Measurements from ENCODE around the gene BMP7.

BMP7 gene

DNA sequence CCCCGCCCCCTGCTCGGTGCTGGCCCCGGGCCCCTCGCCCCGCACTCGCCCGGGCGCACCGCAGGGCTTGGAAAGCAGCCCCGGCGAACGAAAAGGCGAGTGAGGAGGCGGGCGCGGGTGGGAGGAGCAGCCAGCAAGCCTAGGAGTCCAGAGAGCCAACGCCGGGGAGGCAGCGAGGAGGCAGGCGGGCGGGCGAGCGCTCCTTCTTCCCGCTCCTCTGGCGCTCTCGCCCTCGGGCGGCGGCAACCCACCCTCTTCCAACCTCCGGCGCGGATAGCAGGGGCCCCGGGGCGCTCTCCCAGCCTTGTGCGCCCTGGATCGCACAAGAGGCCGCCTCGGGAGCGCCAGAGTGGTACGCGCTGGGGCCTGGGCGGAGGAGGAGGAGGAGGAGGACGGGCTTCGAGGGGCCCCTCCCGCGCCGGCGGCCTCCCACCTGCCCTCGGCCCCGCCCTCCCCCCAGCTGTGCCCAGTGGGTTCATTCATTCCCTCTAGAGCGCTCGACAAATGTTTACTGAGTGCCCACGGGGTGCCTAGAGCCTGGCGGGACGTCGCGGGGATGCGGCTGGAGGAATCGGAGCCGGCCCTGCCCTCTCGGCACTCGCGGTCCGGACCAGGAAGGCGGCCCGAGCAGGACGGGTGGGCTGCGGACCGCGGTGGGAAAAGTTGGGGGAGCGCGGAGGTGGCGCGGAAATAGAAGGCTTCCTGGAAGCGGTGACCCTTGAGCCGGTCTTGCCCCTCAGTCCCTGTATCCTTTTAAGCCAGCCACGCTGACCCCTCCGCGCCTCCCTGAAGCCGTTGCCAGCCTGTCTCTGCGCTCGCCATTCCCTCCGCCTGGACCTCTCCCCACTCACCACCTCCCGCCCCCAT is at the start of gene BMP7:
BMP7 (minus strand) TSS at position 351 of the 867 bp plus-strand sequence. CDS start 519 bp downstream, outside the sequence.
- no peak for DNase-seq

DNA sequence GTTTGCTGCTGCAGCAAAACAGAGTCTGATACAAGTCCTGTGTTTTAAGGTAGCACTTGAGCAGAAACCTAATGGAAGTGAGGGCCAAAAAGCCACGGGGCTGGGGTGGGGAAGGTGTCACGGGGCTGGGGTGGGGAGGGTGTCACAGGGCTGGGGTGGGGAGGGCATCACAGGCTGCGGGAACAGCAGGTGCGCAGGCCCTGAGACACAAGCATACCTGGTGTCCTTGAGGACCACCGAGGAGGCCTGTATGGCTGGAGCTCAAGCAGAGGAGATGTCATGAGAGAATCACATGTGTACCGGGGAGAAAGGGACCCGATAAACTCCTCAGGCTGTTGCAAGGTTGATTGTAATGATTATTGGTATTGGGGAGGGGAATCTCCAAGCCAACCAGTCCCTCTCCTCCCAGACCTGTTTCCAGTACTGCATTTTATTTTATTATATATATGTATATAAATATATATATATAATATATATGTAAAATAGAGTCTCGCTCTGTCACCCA is 49.6 kb upstream of the BMP7 start:
- DNase-seq = no peak

DNA sequence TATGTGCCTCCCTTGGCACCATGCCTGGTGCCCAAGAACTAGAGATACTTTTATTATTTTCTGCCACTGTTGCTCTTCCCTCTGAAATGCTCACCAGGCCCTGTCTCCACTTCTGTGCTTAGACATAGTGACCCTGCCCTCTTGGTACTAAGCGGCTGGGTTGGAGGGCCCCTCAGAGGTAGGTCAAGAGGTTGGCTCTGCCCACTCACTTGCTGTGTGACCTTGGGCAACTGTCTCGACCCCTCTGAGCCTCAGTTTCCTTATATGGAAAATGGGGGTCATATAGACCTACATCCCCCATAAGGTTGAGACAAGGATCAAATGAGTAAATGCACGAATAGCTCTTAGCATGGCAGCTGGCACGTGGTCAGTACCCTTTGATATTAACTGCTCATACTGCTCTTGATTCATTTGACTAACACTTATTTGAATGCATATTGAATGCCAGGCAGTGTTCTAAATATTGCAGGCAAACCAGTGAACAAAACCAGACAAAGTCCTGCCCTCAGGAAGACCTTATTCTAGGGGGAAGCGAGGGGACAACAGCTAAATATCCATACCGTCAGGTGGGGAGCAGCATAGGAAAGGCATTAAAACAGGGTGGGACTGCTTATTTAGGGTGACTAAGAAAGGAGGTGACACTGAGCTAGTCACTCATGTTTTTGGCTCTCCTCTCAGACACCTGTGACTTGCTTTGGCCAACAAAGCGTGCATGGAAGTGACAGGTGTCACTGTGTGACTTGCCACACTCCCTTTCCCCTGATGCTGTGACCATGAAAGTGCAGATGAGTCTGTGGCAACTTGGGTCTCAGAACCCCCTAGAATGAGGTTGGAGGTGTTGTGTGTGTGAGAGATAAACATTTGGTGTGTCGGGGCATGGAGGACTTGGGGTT is 48.9 kb upstream of the BMP7 start:
- DNase-seq = no peak

DNA sequence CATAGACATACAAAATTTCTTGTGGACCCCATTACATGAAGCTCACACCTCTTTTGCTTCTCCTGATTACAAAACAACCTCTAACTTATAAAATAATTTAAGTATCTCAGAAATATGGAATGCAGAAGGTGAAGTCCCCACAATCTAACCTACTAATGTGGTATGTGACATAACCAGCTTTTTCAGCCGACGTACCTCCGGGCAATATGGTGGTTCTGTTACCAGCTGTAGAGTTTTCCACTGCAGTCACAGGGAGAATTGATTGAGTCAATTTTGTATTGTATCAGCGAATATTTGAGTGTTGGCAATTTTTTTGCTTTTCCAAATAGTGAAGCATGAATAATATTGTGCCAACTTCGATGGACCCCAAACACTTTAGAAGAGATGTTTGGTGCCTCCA is 47.5 kb upstream of the BMP7 start:
- DNase-seq = no peak

DNA sequence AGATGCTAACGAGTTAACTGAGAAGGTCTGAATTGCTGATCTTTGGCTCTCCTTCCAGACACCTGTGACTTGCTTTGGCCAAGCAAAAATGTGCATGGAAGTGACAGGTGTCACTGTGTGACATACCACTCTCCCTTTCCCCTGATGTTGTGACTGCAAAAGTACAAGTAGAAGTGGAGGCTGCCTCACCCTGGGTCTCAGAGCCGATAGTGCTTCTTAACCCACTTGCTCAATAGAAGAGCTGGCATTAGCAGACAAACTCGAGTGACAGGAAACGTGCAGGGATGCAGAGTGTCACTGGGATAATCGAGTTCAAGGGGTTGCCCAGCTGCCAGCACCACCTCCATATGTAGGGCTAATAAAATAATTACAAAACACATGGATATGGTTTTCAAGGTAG is 46.8 kb upstream of the BMP7 start:
- no peak for DNase-seq

DNA sequence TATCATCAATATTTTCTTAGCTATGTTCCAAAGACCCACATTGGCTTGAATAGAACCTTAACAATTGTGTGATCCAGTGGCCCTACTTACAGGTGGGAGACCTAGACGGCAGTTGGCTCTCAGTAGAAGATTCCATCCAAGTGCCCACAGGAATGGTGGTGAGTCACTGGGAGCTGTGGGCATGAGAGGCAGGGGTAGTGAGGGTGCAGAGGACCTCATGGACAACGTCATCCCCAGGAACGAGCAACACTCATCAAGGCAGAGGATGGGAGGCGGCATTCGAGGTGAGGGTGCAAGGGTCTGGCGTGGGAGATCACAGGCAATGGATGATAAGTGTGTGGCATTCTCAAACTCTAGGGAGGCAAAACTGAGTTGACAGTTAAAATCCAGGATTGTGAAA is 45.7 kb upstream of the BMP7 start:
- DNase-seq = no peak

DNA sequence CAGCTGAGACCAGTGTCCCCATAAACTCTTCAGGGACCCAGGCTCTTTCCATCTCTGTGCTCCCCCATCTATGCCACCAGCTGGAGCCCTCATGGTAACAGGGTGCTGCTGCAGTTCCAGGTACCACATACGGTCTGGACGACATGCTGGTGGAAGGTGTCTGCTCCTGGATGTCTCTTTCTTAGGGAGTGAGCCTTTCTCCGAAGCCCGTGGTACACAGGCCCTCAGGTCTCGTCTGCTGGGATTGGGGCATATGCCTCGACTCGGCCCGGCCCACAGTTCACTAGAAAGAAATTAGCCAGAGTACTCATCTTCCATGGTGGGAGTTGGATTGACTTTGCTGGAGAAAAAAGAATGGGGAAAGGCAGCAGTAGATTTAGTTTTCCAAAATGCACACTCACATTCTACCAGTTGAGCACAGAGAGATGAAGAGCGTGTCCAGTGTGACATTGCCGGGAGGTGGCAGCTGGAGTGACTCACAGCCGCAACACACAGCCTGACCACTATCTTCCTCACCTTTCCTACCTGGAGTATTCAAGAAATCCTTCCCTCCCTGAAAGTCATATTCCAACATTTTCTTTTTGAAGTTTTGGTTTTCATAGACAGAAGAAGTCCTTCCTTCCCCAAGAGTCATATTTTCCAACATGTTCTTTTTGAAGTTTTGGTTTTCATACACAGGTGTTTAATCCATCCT is 44.5 kb upstream of the BMP7 start:
- no peak for DNase-seq

DNA sequence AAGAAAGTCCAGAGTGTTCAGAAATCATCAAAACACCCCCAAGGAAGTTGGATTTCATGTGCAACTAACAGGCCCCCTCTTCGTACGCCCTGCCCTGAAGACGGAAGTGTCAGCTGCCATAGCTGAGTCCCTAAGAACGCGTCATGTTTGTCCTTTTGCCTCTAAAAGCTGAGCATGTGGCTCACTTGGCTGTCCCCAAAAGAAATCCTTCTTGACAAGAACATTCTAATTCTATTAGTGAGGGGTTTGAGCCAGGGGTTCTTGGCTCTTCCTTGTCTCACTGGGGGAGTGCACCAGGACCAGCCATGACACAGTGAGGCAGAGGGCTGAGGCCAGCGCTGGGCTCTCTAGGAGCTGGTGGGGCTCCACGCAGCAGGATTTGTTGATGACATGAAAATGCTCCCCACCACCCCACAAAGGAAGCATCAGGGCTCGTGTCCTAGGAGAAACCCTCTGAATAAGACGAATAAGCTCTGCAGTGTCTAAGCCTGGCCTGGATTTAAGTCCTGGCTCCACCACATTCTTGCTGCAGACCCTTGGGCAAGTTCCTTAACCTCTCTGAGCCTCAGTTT is 43.2 kb upstream of the BMP7 start:
- no peak for DNase-seq

DNA sequence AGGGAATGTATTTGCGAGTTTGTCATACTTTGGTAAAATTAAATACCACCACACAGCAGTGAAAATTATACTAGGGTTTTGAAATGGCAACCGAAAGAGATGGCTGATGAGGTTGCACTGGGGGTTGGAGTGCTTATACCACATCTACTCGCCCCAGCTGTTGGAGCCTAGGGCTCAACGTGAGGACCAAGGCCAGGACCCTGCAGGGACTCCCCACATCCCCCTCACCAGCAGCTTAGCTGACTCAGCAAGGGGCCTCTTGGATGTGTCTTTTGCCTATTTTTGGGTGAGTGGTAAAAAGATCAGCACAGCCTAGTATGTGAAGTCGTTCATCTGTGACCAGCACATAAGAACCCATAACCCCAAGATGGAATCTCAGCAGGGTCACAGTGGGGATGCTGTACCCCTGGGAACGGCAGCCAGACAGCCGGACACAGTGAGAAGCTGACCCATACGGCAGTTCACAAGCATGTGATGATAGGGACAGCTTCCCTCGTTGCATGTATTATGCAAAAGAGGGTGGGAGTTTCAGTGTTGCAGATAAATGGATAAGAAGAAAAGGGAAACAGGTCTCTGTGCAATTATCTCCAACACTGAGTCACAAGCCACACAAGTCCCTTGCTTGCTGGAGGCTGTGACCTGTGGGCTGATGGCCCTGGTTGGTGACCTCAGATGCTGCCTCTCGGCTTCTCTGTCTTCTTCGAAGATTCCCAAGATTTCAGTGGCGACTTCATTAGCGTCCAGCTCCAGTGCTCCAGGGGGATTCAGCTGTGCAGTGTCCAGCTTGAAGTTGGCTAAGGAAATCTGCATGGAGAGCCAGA is 42.2 kb upstream of the BMP7 start:
- no peak for DNase-seq

DNA sequence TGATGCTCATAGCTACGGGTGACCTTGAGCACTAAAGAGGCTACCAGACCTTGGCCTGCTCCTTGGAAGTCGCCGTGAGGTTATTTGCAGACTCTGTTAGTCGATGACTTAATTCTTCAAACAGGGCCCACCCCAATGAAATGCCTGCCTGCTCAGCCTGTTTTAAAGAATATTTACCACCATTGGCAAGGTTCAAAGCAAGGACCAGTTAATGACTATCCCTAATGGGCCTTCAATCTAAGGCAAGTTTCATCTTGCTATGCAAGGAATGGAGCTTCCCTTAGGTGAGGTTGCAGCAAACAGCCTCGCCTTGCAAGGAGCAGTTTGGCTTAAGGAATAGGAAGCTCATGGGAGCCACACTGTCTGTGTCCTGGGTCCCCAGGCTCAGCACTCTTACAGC is 40.3 kb upstream of the BMP7 start:
- no peak for DNase-seq

DNA sequence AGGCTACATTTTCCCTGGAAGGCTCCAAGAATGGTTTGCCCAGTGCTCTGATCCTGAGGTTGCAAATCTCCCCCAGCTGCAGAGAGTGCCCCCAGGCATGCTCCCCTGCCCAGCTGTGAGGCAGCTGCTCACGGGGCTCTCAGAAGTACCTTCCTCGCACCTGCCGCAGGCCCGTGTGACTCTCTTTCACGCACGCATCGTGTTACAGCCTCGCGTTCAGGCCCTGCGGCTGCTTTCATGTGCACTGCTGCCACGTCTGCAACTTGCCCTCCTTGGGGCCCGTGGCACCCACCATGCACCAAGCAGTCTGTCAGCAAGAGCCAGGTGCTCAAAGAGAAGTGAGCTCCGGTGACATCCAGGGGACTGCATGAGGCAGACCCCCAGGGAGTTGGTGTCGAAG is 34.6 kb upstream of the BMP7 start:
- DNase-seq = no peak

DNA sequence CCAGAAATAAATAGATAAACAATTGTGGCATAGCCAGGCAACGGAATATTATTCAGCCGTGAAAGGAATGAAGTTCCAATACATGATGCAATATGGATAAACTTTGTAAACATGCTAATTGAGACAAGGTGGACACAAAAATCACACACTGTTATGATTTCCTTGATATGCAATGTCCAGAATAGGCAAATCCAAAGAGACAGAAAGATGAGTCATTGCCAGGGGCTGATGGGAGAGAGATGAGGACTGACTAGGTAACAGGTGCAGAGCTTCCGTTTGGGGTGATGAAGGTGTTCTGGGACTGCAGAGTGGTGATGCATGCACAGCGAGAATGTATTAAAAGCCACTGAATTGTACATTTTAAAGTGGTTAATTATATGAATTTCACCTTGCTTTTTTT is 32.0 kb upstream of the BMP7 start:
- DNase-seq = no peak

DNA sequence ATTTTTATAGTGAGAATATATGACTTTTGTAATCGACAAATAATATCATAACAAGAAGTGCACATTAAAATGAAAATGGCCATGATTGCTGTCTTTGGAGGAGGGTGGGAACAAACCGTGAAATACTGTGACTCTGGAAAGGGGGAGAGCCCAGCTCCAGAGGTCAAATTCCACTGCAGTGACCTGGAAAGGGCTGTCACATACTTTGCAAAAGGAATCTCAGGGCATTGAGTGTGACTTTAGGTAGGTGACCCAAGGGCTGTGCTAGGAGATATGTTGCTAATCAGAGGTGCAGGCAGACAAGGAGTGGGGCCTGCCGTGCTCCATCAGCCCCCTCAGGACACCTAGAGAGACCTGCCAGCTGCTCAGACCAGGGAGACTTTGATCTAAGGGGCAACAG is 28.1 kb upstream of the BMP7 start:
- DNase-seq = no peak

DNA sequence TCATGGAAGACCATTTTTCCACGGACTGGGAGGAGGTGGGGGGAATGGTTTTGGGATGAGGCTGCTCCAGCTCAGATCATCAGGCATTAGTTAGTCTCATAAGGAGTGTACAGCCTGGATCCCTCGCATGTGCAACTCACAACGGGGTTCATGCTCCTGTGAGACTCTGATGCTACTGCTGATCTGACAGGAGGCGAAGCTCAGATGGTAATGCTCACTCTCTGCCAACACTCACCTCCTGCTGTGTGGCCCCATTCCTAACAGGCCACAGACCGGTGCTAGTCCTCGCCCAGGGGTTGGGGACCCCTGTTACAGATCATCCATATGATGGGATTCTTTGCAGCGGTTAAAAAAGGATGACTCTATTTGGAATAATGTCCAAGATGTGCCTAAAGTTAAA is 27.6 kb upstream of the BMP7 start:
- DNase-seq = no peak

DNA sequence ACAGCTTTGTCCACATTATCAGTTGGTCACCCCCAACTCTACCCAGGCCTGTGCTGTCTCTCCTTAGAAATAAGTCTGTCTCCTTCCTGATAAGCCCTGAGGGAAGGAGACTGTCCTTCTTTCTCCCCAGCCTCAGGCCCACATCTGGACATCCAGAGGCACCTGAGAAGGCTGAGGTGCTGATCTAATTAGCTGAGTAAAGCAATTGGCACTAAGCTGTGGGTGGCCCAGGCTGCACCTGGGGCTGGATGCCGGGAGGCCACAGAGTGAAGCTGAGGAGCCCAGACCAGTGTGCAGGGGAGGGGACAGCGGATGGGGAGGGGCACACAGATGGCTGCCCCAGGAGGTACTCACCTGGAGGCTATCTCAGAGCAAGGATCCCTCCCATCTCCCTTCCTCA is 26.2 kb upstream of the BMP7 start:
- DNase-seq = no peak

DNA sequence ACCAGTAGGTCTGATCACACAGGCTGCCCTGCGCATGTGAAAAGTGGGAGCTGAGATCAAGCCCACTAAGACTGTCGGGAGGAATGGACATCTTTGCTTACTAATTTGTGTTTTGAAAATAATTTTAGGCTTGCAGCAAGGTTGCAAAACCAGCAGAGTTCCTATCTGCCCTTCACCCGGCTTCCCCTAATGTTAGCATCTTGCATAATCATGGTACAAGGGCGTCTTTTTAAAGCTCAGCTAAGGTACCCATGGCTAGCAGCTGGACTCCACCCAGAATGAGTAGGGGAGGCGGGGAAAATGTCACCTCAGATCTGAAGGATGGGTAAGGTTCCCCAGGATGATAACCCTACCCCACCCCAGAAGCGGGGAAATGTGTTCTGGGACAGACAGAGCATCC is 25.3 kb upstream of the BMP7 start:
- no peak for DNase-seq

DNA sequence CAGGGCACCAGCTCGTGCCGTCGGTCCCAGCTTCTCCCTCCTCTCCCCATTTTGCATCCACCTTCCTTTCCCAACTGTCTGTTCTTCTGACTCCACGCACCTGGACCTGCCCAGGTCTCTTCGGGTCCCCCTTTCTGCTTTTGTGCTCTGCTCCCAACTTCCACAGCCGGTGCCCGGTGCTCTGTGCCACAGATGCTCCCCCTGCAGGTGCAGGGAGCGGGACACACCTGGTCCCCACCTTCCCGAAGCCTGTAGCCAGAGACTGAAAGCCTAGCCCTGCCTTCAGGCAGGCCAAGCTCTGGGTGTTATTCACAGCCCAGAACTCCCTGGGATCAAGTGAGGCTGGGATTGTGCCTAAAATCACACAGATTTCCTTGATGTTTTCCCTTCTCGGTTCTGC is 24.6 kb upstream of the BMP7 start:
- DNase-seq = no peak

DNA sequence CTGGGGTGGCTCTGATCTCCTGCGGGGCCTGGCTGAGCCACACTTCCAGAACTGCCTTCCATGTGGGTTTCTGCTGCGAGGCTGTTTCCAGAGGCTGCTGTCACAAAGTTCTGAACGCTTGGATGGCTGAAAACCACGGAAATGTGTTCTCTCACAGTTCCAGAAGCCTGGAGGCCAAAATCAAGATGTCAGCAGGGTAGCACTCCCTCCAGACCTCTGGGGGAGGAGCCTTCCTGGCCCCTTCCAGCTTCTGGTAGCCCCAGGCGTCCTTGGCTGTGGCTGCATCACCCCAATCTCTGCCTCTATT is 23.7 kb upstream of the BMP7 start:
- DNase-seq = no peak

DNA sequence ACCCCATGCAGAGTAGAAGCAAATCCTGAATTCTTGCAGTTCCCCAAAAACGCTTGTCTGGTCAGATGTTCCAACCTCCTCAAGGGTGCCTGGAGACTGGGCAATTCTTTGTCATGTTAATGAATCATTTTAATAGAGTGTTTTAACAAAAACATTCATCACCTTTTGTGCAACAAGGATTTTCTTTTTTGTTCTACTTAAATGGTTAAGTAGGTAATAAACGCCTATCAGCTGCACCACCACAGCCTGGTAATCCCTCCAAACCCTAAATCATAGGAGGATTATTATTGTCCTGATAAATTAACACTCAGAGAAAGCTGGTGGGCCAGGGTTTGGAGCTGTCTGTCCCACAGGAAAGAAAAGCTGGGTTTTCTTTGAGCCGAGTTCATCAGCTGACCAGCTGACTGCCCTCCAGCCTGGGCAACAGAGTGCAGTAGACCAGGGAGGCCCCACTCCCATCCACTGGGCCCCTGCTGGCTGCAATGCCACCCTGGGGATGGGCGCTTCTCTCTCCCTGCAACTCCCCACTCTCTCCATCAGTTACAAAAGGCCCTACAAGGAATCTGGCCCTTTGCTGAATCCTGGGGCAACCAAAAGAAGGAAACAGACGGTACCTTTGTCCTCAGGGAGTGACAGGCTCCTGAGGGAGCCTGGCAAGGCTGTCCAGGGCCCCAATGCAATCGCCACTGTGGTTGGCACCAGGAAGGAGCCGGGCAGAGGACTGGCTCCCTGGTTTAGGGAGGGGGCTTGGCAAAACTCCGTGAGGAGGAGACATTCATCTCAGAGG is 23.1 kb upstream of the BMP7 start:
- DNase-seq = no peak

DNA sequence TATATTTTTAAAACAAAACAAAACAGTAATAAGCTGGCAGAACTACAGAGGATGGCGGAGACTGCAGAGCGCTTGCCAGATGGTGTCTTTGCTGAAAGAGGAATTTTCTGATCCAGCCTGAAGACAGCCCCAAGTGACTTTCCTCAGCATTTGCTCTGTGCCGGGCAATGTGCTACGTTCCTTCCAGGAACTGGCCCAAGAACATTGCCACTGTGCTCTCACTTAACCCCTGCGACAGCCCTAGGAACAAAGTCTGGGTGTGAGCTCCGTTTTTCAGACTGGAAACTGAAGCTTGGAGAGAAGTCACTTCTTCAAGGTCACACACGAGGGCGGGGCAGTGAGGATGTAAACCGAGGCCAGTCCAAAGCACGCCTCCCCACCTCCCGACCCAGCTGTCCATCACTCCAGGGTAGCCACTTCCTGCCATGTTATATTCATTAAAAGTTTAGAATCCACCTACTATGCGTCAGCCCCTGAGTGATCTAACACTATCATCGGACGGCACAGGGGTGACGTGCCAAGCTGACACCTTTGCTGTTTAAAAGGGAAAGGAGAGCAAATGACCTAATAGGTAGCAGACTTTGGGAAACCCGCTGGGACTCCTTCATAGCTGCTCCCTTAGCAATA is 22.3 kb upstream of the BMP7 start:
- DNase-seq = no peak

DNA sequence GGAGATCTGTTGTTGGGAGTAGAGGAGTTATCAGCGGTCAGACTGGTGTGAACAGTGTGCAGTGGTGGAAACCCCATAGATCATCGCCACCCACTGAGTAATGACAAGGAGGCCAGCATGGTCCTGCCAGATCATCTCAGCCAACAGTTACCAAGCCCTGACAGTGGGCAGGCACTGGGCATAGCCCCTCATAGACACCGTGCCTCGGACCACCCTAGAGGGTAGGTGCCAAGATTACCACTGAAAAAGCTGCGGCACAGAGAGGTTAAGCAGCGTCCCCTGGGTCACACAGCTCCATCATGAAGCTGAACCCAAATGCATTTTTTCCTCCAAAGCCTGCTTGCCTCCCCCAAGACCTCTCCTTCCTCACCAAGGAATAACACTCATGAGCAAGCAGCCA is 21.5 kb upstream of the BMP7 start:
- no peak for DNase-seq

All from NCI-H187 treated with DMSO at 0.1 percent for 48 hours (cell line).